Mesenchymal stem cell (in vitro differentiated cells and primary cell): ENCODE measurements around the gene SUSD4.
A peak's percentile ranks its signal among the peaks of the same experiment; 100 is the strongest.

Experiments
- DNase-seq: peaks from one replicate; pipeline ENCODE4 v3.0.0-alpha.2; 2013
- H2AFZ ChIP-seq: one replicate; pipeline ENCODE4 v1.6.1; 2013; ENCODE audit warnings: low read depth, mild to moderate bottlenecking, control low read depth, inconsistent platforms, low read length, moderate library complexity
- H2AK5ac ChIP-seq: 2 replicates; pipeline ENCODE4 v1.6.1; 2013; ENCODE audit warnings: low read length, moderate library complexity, mild to moderate bottlenecking, inconsistent platforms; ENCODE audit not compliant: severe bottlenecking
- H2BK120ac ChIP-seq: one replicate; pipeline ENCODE4 v1.6.1; 2013; ENCODE audit warnings: low read depth, mild to moderate bottlenecking, inconsistent platforms, low read length, moderate library complexity
- H2BK12ac ChIP-seq, 2 experiments: one replicate each; pipeline ENCODE4 v1.6.1; 2013; ENCODE audit warnings: inconsistent platforms in 2 of 2, low read length in 2 of 2, mild to moderate bottlenecking in 2 of 2, moderate library complexity in 2 of 2, control low read depth in 1 of 2
- H2BK15ac ChIP-seq: one replicate; pipeline ENCODE4 v1.6.1; 2013; ENCODE audit warnings: mild to moderate bottlenecking, low read depth, inconsistent platforms; ENCODE audit not compliant: poor library complexity, severe bottlenecking
- H2BK5ac ChIP-seq: 2 replicates; pipeline ENCODE4 v1.6.1; 2013; ENCODE audit warnings: low read depth, mild to moderate bottlenecking, low read length, control low read depth, inconsistent platforms; ENCODE audit not compliant: poor library complexity, severe bottlenecking
- H3K14ac ChIP-seq, 2 experiments: one replicate each; pipeline ENCODE4 v1.6.1; 2013; ENCODE audit warnings: inconsistent platforms in 2 of 2, low read length in 2 of 2, control low read depth in 1 of 2, mild to moderate bottlenecking in 1 of 2, moderate library complexity in 1 of 2
- H3K18ac ChIP-seq, 2 experiments: one replicate each; pipeline ENCODE4 v1.6.1; 2013; ENCODE audit warnings: inconsistent platforms in 2 of 2, low read length in 2 of 2, control low read depth in 1 of 2, low read depth in 1 of 2, mild to moderate bottlenecking in 1 of 2
- H3K23ac ChIP-seq, 2 experiments: one replicate each; pipeline ENCODE4 v1.6.1; 2013; ENCODE audit warnings: inconsistent platforms in 2 of 2, low read length in 2 of 2, mild to moderate bottlenecking in 2 of 2, moderate library complexity in 2 of 2, control low read depth in 1 of 2
- H3K27ac ChIP-seq: 2 replicates; pipeline ENCODE4 v1.5.1; 2013; ENCODE audit warnings: mild to moderate bottlenecking, moderate library complexity, low read length, control low read depth, inconsistent platforms; ENCODE audit not compliant: poor library complexity, severe bottlenecking
- H3K27me3 ChIP-seq, 2 experiments: 2 replicates each; pipeline versions ENCODE4 v1.6.1 to v1.7.0; 2013; ENCODE audit warnings: low read length in 2 of 2, mild to moderate bottlenecking in 2 of 2, moderate library complexity in 2 of 2, control low read depth in 1 of 2, inconsistent platforms in 1 of 2; ENCODE audit not compliant: control insufficient read depth in 1 of 2, insufficient read depth in 1 of 2
- H3K36me3 ChIP-seq, 2 experiments: 2 replicates each; pipeline versions ENCODE4 v1.6.1 to v1.7.0; 2013; ENCODE audit warnings: low read length in 2 of 2, control low read depth in 1 of 2, inconsistent platforms in 1 of 2, low read depth in 1 of 2, mild to moderate bottlenecking in 1 of 2; ENCODE audit not compliant: insufficient read depth in 2 of 2, control insufficient read depth in 1 of 2
- H3K4ac ChIP-seq, 2 experiments: one replicate each; pipeline ENCODE4 v1.6.1; 2013; ENCODE audit warnings: inconsistent platforms in 2 of 2, low read length in 2 of 2, mild to moderate bottlenecking in 2 of 2, moderate library complexity in 2 of 2, control low read depth in 1 of 2, low read depth in 1 of 2
- H3K4me1 ChIP-seq: 2 replicates; pipeline ENCODE4 v1.6.1; 2013; ENCODE audit warnings: low read depth, low read length, control low read depth; ENCODE audit not compliant: control insufficient read depth, insufficient read depth
- H3K4me2 ChIP-seq: 2 replicates; pipeline ENCODE4 v1.6.1; 2013; ENCODE audit warnings: low read length, mild to moderate bottlenecking, inconsistent platforms; ENCODE audit not compliant: poor library complexity, severe bottlenecking
- H3K4me3 ChIP-seq, 2 experiments: 2 replicates each; pipeline versions ENCODE4 v1.5.1 to v1.7.0; 2013; ENCODE audit warnings: low read length in 2 of 2, mild to moderate bottlenecking in 2 of 2, control low read depth in 1 of 2, low read depth in 1 of 2; ENCODE audit not compliant: insufficient read depth in 1 of 2
- H3K79me1 ChIP-seq: replicated peaks from 2 replicates; pipeline ENCODE4 v1.6.1; 2013; ENCODE audit warnings: mild to moderate bottlenecking, control low read depth, low read length, inconsistent platforms; ENCODE audit not compliant: poor library complexity, severe bottlenecking
- H3K9ac ChIP-seq: 2 replicates; pipeline ENCODE4 v1.7.0; 2013; ENCODE audit warnings: mild to moderate bottlenecking, low read length, moderate library complexity
- H3K9me3 ChIP-seq: 2 replicates; pipeline ENCODE4 v1.7.0; 2013; ENCODE audit warnings: mild to moderate bottlenecking, low read length; ENCODE audit not compliant: control insufficient read depth
- H4K8ac ChIP-seq: one replicate; pipeline ENCODE4 v1.6.1; 2013; ENCODE audit warnings: inconsistent platforms, mild to moderate bottlenecking, low read length, moderate library complexity
- H4K91ac ChIP-seq: one replicate; pipeline ENCODE4 v1.6.1; 2013; ENCODE audit warnings: mild to moderate bottlenecking, low read length, inconsistent platforms
- WGBS: methylation state at CpG from one replicate; pipeline ENCODE4 v1.1.7; 2013; ENCODE audit warnings: mixed read lengths; 5-methylcytosine and 5-hydroxymethylcytosine counted together

The SUSD4 gene

GRCh38 chr1:223207293-223208066 lies 156.5 kb downstream of the SUSD4 start:
- WGBS, result 39% methylated on average over 2 of the region's 3 CpGs
- no peak overlapping the region for H2BK120ac ChIP-seq
- H3K36me3 ChIP-seq, result no peaks in the 10 kb centered on the region
- H2AK5ac ChIP-seq, result no peak overlapping the region
- H2BK5ac ChIP-seq, result no peak overlapping the region
- H3K14ac ChIP-seq, result no peak overlapping the region
- H3K4me1 ChIP-seq, result no peaks in the 10 kb centered on the region
- no peak overlapping the region for H4K8ac ChIP-seq
- peaks cover 7 to 29% of the 10 kb centered on the region in 2 experiments for H3K27me3 ChIP-seq
- no peak overlapping the region for H3K4me2 ChIP-seq
- H2BK15ac ChIP-seq, result no peak overlapping the region
- no peak overlapping the region for H3K23ac ChIP-seq
- DNase-seq, result peak; percentile 24
- H3K4ac ChIP-seq, result no peak overlapping the region
- H3K9ac ChIP-seq, result no peak overlapping the region
- no peak overlapping the region for H3K27ac ChIP-seq
- no peak overlapping the region for H3K18ac ChIP-seq
- no peak overlapping the region for H4K91ac ChIP-seq
- H3K9me3 ChIP-seq, result no peaks in the 10 kb centered on the region
- no peak overlapping the region for H2AFZ ChIP-seq
- H2BK12ac ChIP-seq, result no peak overlapping the region
- H3K79me1 ChIP-seq, result no peaks in the 10 kb centered on the region
- H3K4me3 ChIP-seq, result no peak overlapping the region

GRCh38 chr1:223204424-223204823 lies 159.6 kb downstream of the SUSD4 start:
- no peak overlapping the region for H4K8ac ChIP-seq
- no peak overlapping the region for H2BK12ac ChIP-seq
- H4K91ac ChIP-seq, result no peak overlapping the region
- 68% methylated on average over 4 of the region's 4 CpGs for WGBS
- no peak overlapping the region for H3K4me2 ChIP-seq
- H3K14ac ChIP-seq, result no peak overlapping the region
- no peak overlapping the region for H2BK120ac ChIP-seq
- no peak overlapping the region for H3K27ac ChIP-seq
- peaks cover 0 to 43% of the 10 kb centered on the region in 2 experiments for H3K27me3 ChIP-seq
- H2AFZ ChIP-seq, result no peak overlapping the region
- no peaks in the 10 kb centered on the region for H3K9me3 ChIP-seq
- H3K4me3 ChIP-seq, result no peak overlapping the region
- no peak for DNase-seq
- H3K36me3 ChIP-seq, result no peaks in the 10 kb centered on the region
- H2BK15ac ChIP-seq, result no peak overlapping the region
- H3K79me1 ChIP-seq, result no peaks in the 10 kb centered on the region
- H2BK5ac ChIP-seq, result no peak overlapping the region
- H3K9ac ChIP-seq, result no peak overlapping the region
- no peak overlapping the region for H3K23ac ChIP-seq
- H2AK5ac ChIP-seq, result no peak overlapping the region
- H3K4ac ChIP-seq, result no peak overlapping the region
- no peak overlapping the region for H3K18ac ChIP-seq
- no peaks in the 10 kb centered on the region for H3K4me1 ChIP-seq

GRCh38 chr1:223203694-223204093 lies 160.3 kb downstream of the SUSD4 start:
- H3K9ac ChIP-seq, result no peak overlapping the region
- H3K4me3 ChIP-seq, result no peak overlapping the region
- no peak overlapping the region for H3K23ac ChIP-seq
- no peaks in the 10 kb centered on the region for H3K4me1 ChIP-seq
- no peaks in the 10 kb centered on the region for H3K36me3 ChIP-seq
- peaks cover 0 to 43% of the 10 kb centered on the region in 2 experiments for H3K27me3 ChIP-seq
- H4K91ac ChIP-seq, result no peak overlapping the region
- H3K14ac ChIP-seq, result no peak overlapping the region
- H3K4me2 ChIP-seq, result no peak overlapping the region
- H2BK15ac ChIP-seq, result no peak overlapping the region
- no peak for DNase-seq
- no peak overlapping the region for H2AK5ac ChIP-seq
- H3K27ac ChIP-seq, result no peak overlapping the region
- no peak overlapping the region for H2BK12ac ChIP-seq
- WGBS, result 81% methylated on average over 2 of the region's 6 CpGs
- no peaks in the 10 kb centered on the region for H3K79me1 ChIP-seq
- H2BK5ac ChIP-seq, result no peak overlapping the region
- no peak overlapping the region for H2AFZ ChIP-seq
- H4K8ac ChIP-seq, result no peak overlapping the region
- H3K9me3 ChIP-seq, result no peaks in the 10 kb centered on the region
- no peak overlapping the region for H2BK120ac ChIP-seq
- H3K18ac ChIP-seq, result no peak overlapping the region
- H3K4ac ChIP-seq, result no peak overlapping the region

DNA sequence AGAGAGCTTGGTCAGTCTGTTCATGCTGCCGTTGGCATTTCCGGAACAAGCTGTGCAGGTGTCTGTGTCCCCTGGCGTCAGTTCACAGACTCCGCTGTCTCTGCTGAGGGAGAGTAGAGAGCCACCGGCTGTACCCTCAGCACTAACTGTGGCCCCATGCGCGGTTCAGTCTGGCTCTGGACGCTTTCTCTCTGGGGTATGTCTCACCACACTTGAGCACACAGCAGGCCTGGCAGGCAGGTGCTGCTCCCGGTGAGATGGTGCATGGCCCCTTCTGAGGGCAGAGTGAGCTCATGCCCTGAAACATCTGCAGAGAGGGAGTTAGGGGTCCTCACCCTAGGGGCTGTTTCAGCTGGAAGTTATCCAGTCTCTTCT lies 161.0 kb downstream of the SUSD4 start:
- WGBS, result 88% methylated on average over 9 of the region's 9 CpGs
- Histone ChIP-seq H3K23ac (no peak overlapping the region), H4K91ac (no peak overlapping the region), H2BK12ac (no peak overlapping the region), H2BK5ac (no peak overlapping the region), H3K27ac (no peak overlapping the region), H4K8ac (no peak overlapping the region), H2BK15ac (no peak overlapping the region), H3K4me2 (no peak overlapping the region), H3K36me3 (no peaks in the 10 kb centered on the region), H3K9me3 (no peaks in the 10 kb centered on the region), H3K79me1 (no peaks in the 10 kb centered on the region), H2BK120ac (no peak overlapping the region), H3K14ac (peak overlapping the region in 1 of 2 experiments; percentile 33), H3K4ac (no peak overlapping the region), H3K4me3 (no peak overlapping the region), H2AFZ (no peak overlapping the region), H3K27me3 (peaks cover 0 to 47% of the 10 kb centered on the region in 2 experiments), H2AK5ac (no peak overlapping the region), H3K9ac (no peak overlapping the region), H3K18ac (no peak overlapping the region), H3K4me1 (no peaks in the 10 kb centered on the region)
- no peak for DNase-seq
